Duodenal mucosa (tissue), 2 donors: ENCODE data around the gene IL4I1.

Experiments
- H3K27ac ChIP-seq: one replicate; pipeline ENCODE4 v1.7.0; 2013; ENCODE audit warnings: low read depth, low read length
- H3K27me3 ChIP-seq, 2 donors: one replicate each; pipeline ENCODE4 v1.7.0; 2013; ENCODE audit warnings: low read length in 2 of 2, control low read depth in 1 of 2; ENCODE audit not compliant: insufficient read depth in 2 of 2, control insufficient read depth in 1 of 2
- H3K36me3 ChIP-seq, 2 donors: one replicate each; pipeline ENCODE4 v1.7.0; 2013; ENCODE audit warnings: low read length in 2 of 2, control low read depth in 1 of 2; ENCODE audit not compliant: insufficient read depth in 2 of 2, control insufficient read depth in 1 of 2
- H3K4me1 ChIP-seq, 2 donors: one replicate each; pipeline ENCODE4 v1.7.0; 2013; ENCODE audit warnings: low read length in 2 of 2, control low read depth in 1 of 2; ENCODE audit not compliant: insufficient read depth in 2 of 2, control insufficient read depth in 1 of 2
- H3K4me3 ChIP-seq, 2 donors: one replicate each; pipeline ENCODE4 v1.7.0; 2013; ENCODE audit warnings: low read length in 2 of 2, low read depth in 1 of 2
- H3K9ac ChIP-seq, 2 donors: one replicate each; pipeline ENCODE4 v1.7.0; 2013; ENCODE audit warnings: low read length in 2 of 2, low read depth in 1 of 2
- H3K9me3 ChIP-seq, 2 donors: one replicate each; pipeline ENCODE4 v1.7.0; 2013; ENCODE audit warnings: low read length in 2 of 2, control low read depth in 1 of 2; ENCODE audit not compliant: control insufficient read depth in 1 of 2

The IL4I1 gene

DNA sequence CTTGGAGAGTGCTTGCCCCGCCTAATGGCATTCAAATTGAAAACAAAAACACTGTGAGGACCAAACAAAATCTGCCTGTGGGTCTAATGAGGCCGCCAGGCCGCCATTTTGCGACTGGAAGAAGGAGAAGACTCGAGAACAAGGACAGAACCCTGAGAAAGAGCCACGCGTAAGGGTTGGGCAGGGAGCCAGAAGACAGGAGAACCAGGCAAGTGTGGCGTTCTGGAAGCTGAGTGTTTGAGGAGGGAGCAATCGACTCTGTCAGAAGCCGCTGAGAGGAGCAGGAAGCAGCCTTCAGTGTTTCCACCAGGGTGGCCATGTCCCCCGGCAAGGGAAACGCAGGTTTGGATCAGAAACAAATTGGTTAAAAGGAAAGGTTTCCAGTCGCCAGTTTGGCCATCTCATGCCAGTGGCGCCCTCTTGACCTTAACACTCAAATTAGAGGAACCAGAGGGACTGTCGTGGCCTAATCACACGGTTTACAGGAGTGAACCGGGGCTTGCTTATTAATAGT is 55.9 kb downstream of the IL4I1 start:
- Histone ChIP-seq H3K9ac (no peak overlapping the region), H3K27ac (no peak overlapping the region), H3K4me3 (no peak overlapping the region), H3K27me3 (no peaks in the 10 kb centered on the region), H3K4me1 (no peaks in the 10 kb centered on the region), H3K9me3 (no peaks in the 10 kb centered on the region), H3K36me3 (peaks cover 11 to 36% of the 10 kb centered on the region in 2 donors)

DNA sequence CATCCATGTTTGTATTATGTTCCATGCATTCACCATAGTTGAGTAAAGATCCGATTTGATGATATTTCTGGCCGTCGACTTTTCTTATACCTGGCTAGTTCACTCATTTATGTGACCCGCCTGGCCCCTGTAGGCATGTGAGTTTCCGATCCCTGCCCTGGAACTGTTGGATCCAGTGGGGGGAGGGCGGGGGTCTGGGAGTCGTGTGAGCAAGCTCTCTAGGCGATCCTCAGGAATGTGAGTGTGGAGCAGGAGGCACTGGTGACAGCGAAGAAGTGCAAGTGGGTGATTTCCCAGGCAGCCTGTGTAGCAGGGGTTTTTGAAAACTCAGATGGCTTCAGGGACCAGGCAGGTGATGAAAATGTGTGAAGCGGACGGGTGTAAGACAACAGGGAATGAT is 56.4 kb downstream of the IL4I1 start:
- no peak overlapping the region for H3K9ac ChIP-seq
- no peaks in the 10 kb centered on the region for H3K27me3 ChIP-seq
- H3K36me3 ChIP-seq, result peaks cover 14 to 40% of the 10 kb centered on the region in 2 donors
- H3K9me3 ChIP-seq, result no peaks in the 10 kb centered on the region
- H3K4me3 ChIP-seq, result no peak overlapping the region
- no peaks in the 10 kb centered on the region for H3K4me1 ChIP-seq
- H3K27ac ChIP-seq, result no peak overlapping the region

DNA sequence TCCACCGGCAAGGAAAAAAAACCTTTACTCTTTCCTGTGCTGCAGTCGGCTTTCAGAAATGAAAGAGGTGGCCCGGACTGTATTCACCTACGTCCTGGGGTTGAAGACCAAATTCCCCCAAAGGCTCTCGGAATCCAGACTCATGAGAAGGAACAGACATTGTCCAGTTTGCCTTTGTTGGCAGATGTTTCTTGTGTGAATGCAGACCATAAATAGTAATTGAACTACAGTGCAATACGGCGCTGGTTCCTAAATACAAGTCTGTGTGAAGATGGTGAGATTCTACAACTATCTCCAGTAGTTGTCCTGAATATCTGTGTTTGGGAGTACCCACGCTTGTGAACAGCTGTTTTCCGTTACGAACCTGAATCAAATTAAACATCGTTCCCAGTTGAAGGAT is 57.0 kb downstream of the IL4I1 start:
- Histone ChIP-seq H3K9me3 (no peaks in the 10 kb centered on the region), H3K36me3 (peaks cover 20 to 46% of the 10 kb centered on the region in 2 donors), H3K4me3 (no peak overlapping the region), H3K9ac (no peak overlapping the region), H3K4me1 (no peaks in the 10 kb centered on the region), H3K27me3 (no peaks in the 10 kb centered on the region), H3K27ac (no peak overlapping the region)
